HL-60 (cell line): ENCODE data around the gene LMAN1.

Source experiments
- DNase-seq, 2 experiments: peaks; one replicate each; pipeline ENCODE4 v3.0.0-alpha.2; 2010 to 2020; ENCODE audit warnings: low read depth in 1 of 2, low spot score in 1 of 2
- H3K27ac ChIP-seq: fragments of 250-450 bp; sonication (Bioruptor Pico); replicated peaks from 2 replicates; pipeline ENCODE4 v1.5.1; 2020; ENCODE audit warnings: mild to moderate bottlenecking, moderate library complexity
- H3K27me3 ChIP-seq: fragments of 250-450 bp; sonication (Bioruptor Pico); 2 replicates; pipeline ENCODE4 v1.5.1; 2021; ENCODE audit warnings: mild to moderate bottlenecking, moderate library complexity; ENCODE audit not compliant: insufficient read depth, poor library complexity, severe bottlenecking
- H3K4me3 ChIP-seq: replicated peaks from 2 replicates; pipeline ENCODE4 v1.5.1; 2011; ENCODE audit warnings: mild to moderate bottlenecking, control low read depth, low read length; ENCODE audit not compliant: insufficient read depth
- CTCF ChIP-seq: IDR thresholded peaks from one replicate; pipeline ENCODE4 v1.5.1; 2011; ENCODE audit warnings: low read length, control low read depth, inconsistent platforms; ENCODE audit not compliant: insufficient read depth
- GABPA ChIP-seq: IDR thresholded peaks from 2 replicates; pipeline ENCODE4 v1.6.1; 2012; ENCODE audit warnings: low read depth
- POLR2AphosphoS5 ChIP-seq: IDR thresholded peaks from 2 replicates; pipeline ENCODE4 v1.6.1; 2012; ENCODE audit warnings: low read depth
- REST ChIP-seq: IDR thresholded peaks from 2 replicates; pipeline ENCODE4 v1.6.1; 2012; ENCODE audit warnings: low read depth; ENCODE audit not compliant: insufficient replicate concordance
- SPI1 ChIP-seq: IDR thresholded peaks from 2 replicates; pipeline ENCODE4 v1.6.1; 2012; ENCODE audit warnings: low read depth, mild to moderate bottlenecking, borderline replicate concordance

Gene LMAN1

GRCh38 chr18:59318460-59319050, 40.5 kb downstream of the LMAN1 start, which contains the start of gene CPLX4:
Gene CPLX4, minus strand, starts transcription at chr18:59318649. Its CDS starts 187 bp downstream, at chr18:59318462.
- TF ChIP-seq CTCF (no peak), REST (no peak), POLR2AphosphoS5 (no peak), SPI1 (no peak), GABPA (no peak)
- H3K27me3 ChIP-seq = peaks cover 6% of the 10 kb centered on the region
- DNase-seq = no peak
- H3K27ac ChIP-seq = no peak within 1 kb of the TSS
- no peak within 1 kb of the TSS for H3K4me3 ChIP-seq

- H3K27me3 ChIP-seq = peaks cover 3% of the 10 kb centered on the region
- TF ChIP-seq GABPA (no peak), POLR2AphosphoS5 (no peak), REST (no peak), SPI1 (no peak), CTCF (no peak)
- H3K27ac ChIP-seq = no peak overlapping the region
- H3K4me3 ChIP-seq = no peak overlapping the region
- no peak for DNase-seq
Observed at GRCh38 chr18:59311631-59312030, 47.4 kb downstream of the LMAN1 start.

- H3K4me3 ChIP-seq = peak overlapping the region; percentile 35
- no peak overlapping the region for H3K27ac ChIP-seq
- no peak for TF ChIP-seq GABPA
- no peak for TF ChIP-seq CTCF
- TF ChIP-seq REST = no peak
- no peak for TF ChIP-seq SPI1
- TF ChIP-seq POLR2AphosphoS5 = no peak
- peaks cover 12% of the 10 kb centered on the region for H3K27me3 ChIP-seq
- DNase-seq = no peak
Observed at GRCh38 chr18:59308938-59309260, 50.2 kb downstream of the LMAN1 start.
